Measurements from ENCODE around the gene GRID2.

GRID2 gene

GRCh38 chr4:93568758-93569157 is 1265.0 kb downstream of the GRID2 start:
- H3K4me3 ChIP-seq (ENCODE audit: low read length): no peak overlapping the region
- DNase-seq (ENCODE audit: low read depth): no peak
- TF ChIP-seq CTCF (IDR thresholded peaks at IDR 0.05; ENCODE audit: insufficient read depth, low read depth, low read length, missing control alignments): no peak

- DNase-seq (ENCODE audit: low read depth): no peak
- H3K4me3 ChIP-seq (ENCODE audit: low read length): no peak overlapping the region
- no peak for TF ChIP-seq CTCF (IDR thresholded peaks at IDR 0.05; ENCODE audit: insufficient read depth, low read depth, low read length, missing control alignments)
Measured at GRCh38 chr4:93573285-93573684, 1269.5 kb downstream of the GRID2 start.

- no peak for DNase-seq (ENCODE audit: low read depth)
- no peak overlapping the region for H3K4me3 ChIP-seq (ENCODE audit: low read length)
- no peak for TF ChIP-seq CTCF (IDR thresholded peaks at IDR 0.05; ENCODE audit: insufficient read depth, low read depth, low read length, missing control alignments)
Measured at GRCh38 chr4:93578942-93579341, 1275.2 kb downstream of the GRID2 start.

GRCh38 chr4:93605163-93605562 is 1301.4 kb downstream of the GRID2 start:
- H3K4me3 ChIP-seq (ENCODE audit: low read length): no peak overlapping the region
- peak; percentile 11 for DNase-seq (ENCODE audit: low read depth)
- TF ChIP-seq CTCF (IDR thresholded peaks at IDR 0.05; ENCODE audit: insufficient read depth, low read depth, low read length, missing control alignments): no peak

- no peak overlapping the region for H3K4me3 ChIP-seq (ENCODE audit: low read length)
- peak; percentile 18 for DNase-seq (ENCODE audit: low read depth)
- TF ChIP-seq CTCF (IDR thresholded peaks at IDR 0.05; ENCODE audit: insufficient read depth, low read depth, low read length, missing control alignments): no peak
Measured at GRCh38 chr4:93617606-93618005, 1313.8 kb downstream of the GRID2 start.

- DNase-seq (ENCODE audit: low read depth): no peak
- no peak overlapping the region for H3K4me3 ChIP-seq (ENCODE audit: low read length)
- no peak for TF ChIP-seq CTCF (IDR thresholded peaks at IDR 0.05; ENCODE audit: insufficient read depth, low read depth, low read length, missing control alignments)
Measured at GRCh38 chr4:93633721-93634120, 1330.0 kb downstream of the GRID2 start.

- no peak for DNase-seq (ENCODE audit: low read depth)
- H3K4me3 ChIP-seq (ENCODE audit: low read length): no peak overlapping the region
- TF ChIP-seq CTCF (IDR thresholded peaks at IDR 0.05; ENCODE audit: insufficient read depth, low read depth, low read length, missing control alignments): no peak
Measured at GRCh38 chr4:93635943-93636342, 1332.2 kb downstream of the GRID2 start.
